ENCODE measurements around the gene SH2B2.

SH2B2 gene

GRCh38 chr7:102286237-102287110, at the start of gene SH2B2:
Gene SH2B2 (plus strand): TSS chr7:102286868. CDS start chr7:102300551, 13,683 bp downstream.
- TF ChIP-seq GATA2 (IDR thresholded peaks at IDR 0.05; ENCODE audit: low read depth, low read length) (no peak), GATA3 (IDR thresholded peaks at IDR 0.05; ENCODE audit: low read depth, low read length) (no peak)

- TF ChIP-seq GATA3 (IDR thresholded peaks at IDR 0.05; ENCODE audit: low read depth, low read length) = no peak
- TF ChIP-seq GATA2 (IDR thresholded peaks at IDR 0.05; ENCODE audit: low read depth, low read length) = no peak
Measured at GRCh38 chr7:102239206-102239820, 47.4 kb upstream of the SH2B2 start.

- TF ChIP-seq GATA3 (IDR thresholded peaks at IDR 0.05; ENCODE audit: low read depth, low read length) (no peak), GATA2 (IDR thresholded peaks at IDR 0.05; ENCODE audit: low read depth, low read length) (no peak)
Measured at GRCh38 chr7:102241431-102241830, 45.2 kb upstream of the SH2B2 start.

GRCh38 chr7:102244601-102245000, 42.1 kb upstream of the SH2B2 start:
- TF ChIP-seq GATA3 (IDR thresholded peaks at IDR 0.05; ENCODE audit: low read depth, low read length) (no peak), GATA2 (IDR thresholded peaks at IDR 0.05; ENCODE audit: low read depth, low read length) (no peak)

GRCh38 chr7:102248081-102248455, 38.6 kb upstream of the SH2B2 start:
- TF ChIP-seq GATA2 (IDR thresholded peaks at IDR 0.05; ENCODE audit: low read depth, low read length) = no peak
- no peak for TF ChIP-seq GATA3 (IDR thresholded peaks at IDR 0.05; ENCODE audit: low read depth, low read length)

- TF ChIP-seq GATA3 (IDR thresholded peaks at IDR 0.05; ENCODE audit: low read depth, low read length) (no peak), GATA2 (IDR thresholded peaks at IDR 0.05; ENCODE audit: low read depth, low read length) (no peak)
Measured at GRCh38 chr7:102248456-102249395, 37.9 kb upstream of the SH2B2 start.

GRCh38 chr7:102251531-102252365, 34.9 kb upstream of the SH2B2 start:
- TF ChIP-seq GATA2 (IDR thresholded peaks at IDR 0.05; ENCODE audit: low read depth, low read length) = peak; percentile 73
- TF ChIP-seq GATA3 (IDR thresholded peaks at IDR 0.05; ENCODE audit: low read depth, low read length) = no peak; the same call in 1 of the 2 replicates

GRCh38 chr7:102252366-102252982, 34.2 kb upstream of the SH2B2 start:
- TF ChIP-seq GATA2 (IDR thresholded peaks at IDR 0.05; ENCODE audit: low read depth, low read length) (no peak; the same call in none of the 2 replicates), GATA3 (IDR thresholded peaks at IDR 0.05; ENCODE audit: low read depth, low read length) (no peak)

GRCh38 chr7:102253066-102253972, 33.3 kb upstream of the SH2B2 start:
- TF ChIP-seq GATA3 (IDR thresholded peaks at IDR 0.05; ENCODE audit: low read depth, low read length) = no peak
- no peak for TF ChIP-seq GATA2 (IDR thresholded peaks at IDR 0.05; ENCODE audit: low read depth, low read length)

GRCh38 chr7:102253973-102254370, 32.7 kb upstream of the SH2B2 start:
- TF ChIP-seq GATA3 (IDR thresholded peaks at IDR 0.05; ENCODE audit: low read depth, low read length) (no peak), GATA2 (IDR thresholded peaks at IDR 0.05; ENCODE audit: low read depth, low read length) (no peak)

GRCh38 chr7:102254521-102254920, 32.1 kb upstream of the SH2B2 start:
- TF ChIP-seq GATA2 (IDR thresholded peaks at IDR 0.05; ENCODE audit: low read depth, low read length) (no peak), GATA3 (IDR thresholded peaks at IDR 0.05; ENCODE audit: low read depth, low read length) (no peak)

GRCh38 chr7:102255501-102255900, 31.2 kb upstream of the SH2B2 start:
- TF ChIP-seq GATA2 (IDR thresholded peaks at IDR 0.05; ENCODE audit: low read depth, low read length) (no peak), GATA3 (IDR thresholded peaks at IDR 0.05; ENCODE audit: low read depth, low read length) (no peak)
